ENCODE results near the gene NSD1. TPM values are rescaled to one million over a fixed set of nuclear protein-coding genes. Genes with fewer than 3 reads are reported as not detected.

Gene NSD1
- polyA plus RNA-seq, 1 donor from 2014 or later: 12.8 TPM

GRCh38 chr5:177230660-177231059 is 97.1 kb downstream of the NSD1 start:
- Histone ChIP-seq H4K20me1 (ENCODE audit: insufficient read depth) (no peaks in the 10 kb centered on the region), H3K9me3 (ENCODE audit: low read length) (no peaks in the 10 kb centered on the region), H3K79me2 (replicated peaks; ENCODE audit: insufficient read depth, low read length) (peaks cover 13% of the 10 kb centered on the region), H3K27ac (ENCODE audit: low read length) (no peak overlapping the region), H3K27me3 (ENCODE audit: insufficient read depth, low read depth, low read length) (no peaks in the 10 kb centered on the region), H3K9ac (ENCODE audit: low read length) (no peak overlapping the region), H2AFZ (ENCODE audit: low read depth, low read length) (no peak overlapping the region), H3K4me3 (ENCODE audit: low read length) (no peak overlapping the region), H3K36me3 (ENCODE audit: insufficient read depth, low read length) (no peaks in the 10 kb centered on the region), H3K4me2 (ENCODE audit: low read length) (no peak overlapping the region), H3K9me2 (ENCODE audit: insufficient read depth, low read length) (no peaks in the 10 kb centered on the region), H3F3A (ENCODE audit: insufficient read depth, low read length, poor library complexity, severe bottlenecking) (no peaks in the 10 kb centered on the region)
- TF ChIP-seq RAD21 (conservative IDR thresholded peaks at IDR 0.05) (no peak), POLR2AphosphoS5 (IDR thresholded peaks at IDR 0.05) (no peak), EP300 (conservative IDR thresholded peaks at IDR 0.05; ENCODE audit: poor library complexity, severe bottlenecking) (no peak), REST (IDR thresholded peaks at IDR 0.05; ENCODE audit: borderline replicate concordance) (no peak), EZH2 (IDR thresholded peaks at IDR 0.05; ENCODE audit: borderline replicate concordance, insufficient read depth, low read length, poor library complexity, severe bottlenecking) (no peak), CTCF (IDR thresholded peaks at IDR 0.05; ENCODE audit: poor library complexity, severe bottlenecking) (no peak), TAF1 (IDR thresholded peaks at IDR 0.05; ENCODE audit: low read depth) (no peak), SMC3 (conservative IDR thresholded peaks at IDR 0.05; ENCODE audit: poor library complexity) (no peak), MXI1 (conservative IDR thresholded peaks at IDR 0.05; ENCODE audit: poor library complexity, severe bottlenecking) (no peak)

GRCh38 chr5:177231479-177232250 is 98.1 kb downstream of the NSD1 start:
- Histone ChIP-seq H3F3A (ENCODE audit: insufficient read depth, low read length, poor library complexity, severe bottlenecking) (no peaks in the 10 kb centered on the region), H3K4me2 (ENCODE audit: low read length) (no peak overlapping the region), H4K20me1 (ENCODE audit: insufficient read depth) (no peaks in the 10 kb centered on the region), H3K9ac (ENCODE audit: low read length) (peak overlapping the region; percentile 42), H3K36me3 (ENCODE audit: insufficient read depth, low read length) (no peaks in the 10 kb centered on the region), H3K4me3 (ENCODE audit: low read length) (no peak overlapping the region), H3K27ac (ENCODE audit: low read length) (peak overlapping the region; percentile 63), H3K79me2 (replicated peaks; ENCODE audit: insufficient read depth, low read length) (peaks cover 13% of the 10 kb centered on the region), H2AFZ (ENCODE audit: low read depth, low read length) (no peak overlapping the region), H3K9me3 (ENCODE audit: low read length) (no peaks in the 10 kb centered on the region), H3K9me2 (ENCODE audit: insufficient read depth, low read length) (no peaks in the 10 kb centered on the region), H3K27me3 (ENCODE audit: insufficient read depth, low read depth, low read length) (no peaks in the 10 kb centered on the region)
- TF ChIP-seq MXI1 (conservative IDR thresholded peaks at IDR 0.05; ENCODE audit: poor library complexity, severe bottlenecking) (no peak), POLR2AphosphoS5 (IDR thresholded peaks at IDR 0.05) (no peak), REST (IDR thresholded peaks at IDR 0.05; ENCODE audit: borderline replicate concordance) (no peak), TAF1 (IDR thresholded peaks at IDR 0.05; ENCODE audit: low read depth) (no peak)

Measured in neural cell (in vitro differentiated cells).